G401 (cell line): ENCODE measurements around the gene CPEB4. TPM values are rescaled to one million over a fixed set of nuclear protein-coding genes. Genes with fewer than 3 reads are reported as not detected.

Experiments
- DNase-seq: peaks from one replicate; pipeline ENCODE4 v3.0.0-alpha.2; 2015; ENCODE audit warnings: low spot score
- in situ Hi-C: cut with HindIII; loops from 2 replicates; pipeline ENCODE4 v1.10.0; 2016; ENCODE audit warnings: low sequenced_read_pairs, mixed read lengths
- total RNA-seq: library from RNA; depleted of rRNA; stranded (reverse); fragments of >200 nt; shearing (Covaris generic); gene quantifications from 2 replicates; pipeline ENCODE4 v1.2.3, GENCODE V29; 2014; rRNA removed

CPEB4 gene
- total RNA-seq, 1 experiment from 2014 or later = 6.6 TPM

GRCh38 chr5:174003795-174004194 is 115.6 kb downstream of the CPEB4 start:
- in situ Hi-C loops = no loop called here
- DNase-seq = no peak

- in situ Hi-C loops = no loop called here
- DNase-seq = no peak
These were observed 120.8 kb downstream of the CPEB4 start for GRCh38 chr5:174008922-174009321.

GRCh38 chr5:174010365-174010764 is 122.2 kb downstream of the CPEB4 start:
- in situ Hi-C loops = no loop called here

GRCh38 chr5:174011441-174011840 is 123.3 kb downstream of the CPEB4 start:
- in situ Hi-C loops = no loop called here
- no peak for DNase-seq

More at GRCh38 chr5:174010365-174010764, 122.2 kb downstream of the CPEB4 start:
- no peak for DNase-seq

Other genes starting within 250 kb of the CPEB4 start
- gene C5orf47, start 100.8 kb downstream of the CPEB4 start, total RNA-seq = not detected in 2 replicates
- 0.85 TPM in 1 of 2 replicates, not detected in the other for gene NSG2, start 157.4 kb downstream of the CPEB4 start, total RNA-seq